ENCODE results near the gene DKK3. TPM values are rescaled to one million over a fixed set of nuclear protein-coding genes. Genes with fewer than 3 reads are reported as not detected.

DKK3 gene
- total and polyA plus RNA-seq, 2 experiments from 2014 or later, result 16.8 to 31.1 TPM

GRCh38 chr11:12028303-12028702, 19.9 kb upstream of the DKK3 start (continued):
- TF ChIP-seq ZNF331 (CRISPR knock-in tag; IDR thresholded peaks at IDR 0.05; ENCODE audit: low read depth) (no peak), NANOG (IDR thresholded peaks at IDR 0.05; ENCODE audit: borderline replicate concordance) (no peak), EZH2phosphoT487 (IDR thresholded peaks at IDR 0.05; ENCODE audit: unreplicated experiment) (no peak), CREB1 (CRISPR knock-in tag; IDR thresholded peaks at IDR 0.05; ENCODE audit: low read depth) (no peak)
- TF ChIP-seq, protein P1, sequence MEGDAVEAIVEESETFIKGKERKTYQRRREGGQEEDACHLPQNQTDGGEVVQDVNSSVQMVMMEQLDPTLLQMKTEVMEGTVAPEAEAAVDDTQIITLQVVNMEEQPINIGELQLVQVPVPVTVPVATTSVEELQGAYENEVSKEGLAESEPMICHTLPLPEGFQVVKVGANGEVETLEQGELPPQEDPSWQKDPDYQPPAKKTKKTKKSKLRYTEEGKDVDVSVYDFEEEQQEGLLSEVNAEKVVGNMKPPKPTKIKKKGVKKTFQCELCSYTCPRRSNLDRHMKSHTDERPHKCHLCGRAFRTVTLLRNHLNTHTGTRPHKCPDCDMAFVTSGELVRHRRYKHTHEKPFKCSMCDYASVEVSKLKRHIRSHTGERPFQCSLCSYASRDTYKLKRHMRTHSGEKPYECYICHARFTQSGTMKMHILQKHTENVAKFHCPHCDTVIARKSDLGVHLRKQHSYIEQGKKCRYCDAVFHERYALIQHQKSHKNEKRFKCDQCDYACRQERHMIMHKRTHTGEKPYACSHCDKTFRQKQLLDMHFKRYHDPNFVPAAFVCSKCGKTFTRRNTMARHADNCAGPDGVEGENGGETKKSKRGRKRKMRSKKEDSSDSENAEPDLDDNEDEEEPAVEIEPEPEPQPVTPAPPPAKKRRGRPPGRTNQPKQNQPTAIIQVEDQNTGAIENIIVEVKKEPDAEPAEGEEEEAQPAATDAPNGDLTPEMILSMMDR (conservative IDR thresholded peaks at IDR 0.05; ENCODE audit: low read depth in 2 of 2), result no peak

DNA sequence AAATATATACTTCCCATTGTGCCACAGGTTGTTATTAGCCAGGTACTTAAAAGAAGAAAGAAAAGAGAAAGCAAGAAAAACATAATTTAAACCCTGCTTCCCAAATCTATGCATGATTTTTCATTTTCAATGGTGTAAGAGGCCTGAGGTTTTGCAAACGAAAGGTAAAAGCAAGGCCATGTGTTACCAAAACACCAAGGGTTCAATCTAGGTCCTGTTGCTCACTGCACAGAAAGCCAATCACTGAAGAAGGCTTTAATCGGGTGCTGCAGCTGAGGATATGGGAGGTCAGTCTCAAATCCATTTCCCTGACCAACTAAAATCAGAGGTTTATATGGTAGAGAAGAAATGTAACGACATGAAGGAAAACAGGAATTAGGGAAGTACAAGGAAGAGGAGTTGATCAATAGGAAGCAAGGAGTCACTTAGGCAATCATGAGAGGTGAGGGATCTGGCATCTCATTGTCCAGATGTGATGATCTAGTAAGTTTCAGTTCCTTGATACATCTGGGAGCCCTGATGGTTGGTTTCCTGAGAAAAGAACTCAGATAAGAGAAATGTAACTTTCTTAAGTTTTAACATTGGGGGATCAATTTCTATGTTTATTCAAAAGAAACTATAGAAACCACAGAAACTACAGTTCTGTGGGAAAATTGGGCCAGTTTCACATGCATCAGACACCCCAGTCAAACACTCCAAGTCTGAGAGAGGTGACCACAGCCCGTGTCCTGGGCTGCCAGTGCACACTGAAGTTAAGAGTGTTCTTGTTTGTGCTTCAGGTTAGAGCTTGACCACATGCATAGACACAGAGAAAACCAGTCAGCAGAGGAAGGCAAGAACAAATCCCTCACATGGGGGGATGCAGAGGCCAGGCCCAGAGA, 18.1 kb upstream of the DKK3 start:
- no peaks in the 10 kb centered on the region for H3K9me2 ChIP-seq (ENCODE audit: insufficient read depth)
- H3K27me3 Mint-ChIP-seq (ENCODE audit: insufficient read depth, low read depth, poor library complexity), result peaks cover under 1% of the 10 kb centered on the region
- H3K79me2 ChIP-seq (replicated peaks; ENCODE audit: insufficient read depth), result no peaks in the 10 kb centered on the region
- H3K4me3 ChIP-seq, result no peak overlapping the region
- no peaks in the 10 kb centered on the region for H3K27me3 ChIP-seq (ENCODE audit: insufficient read depth)
- DNase-seq (ENCODE audit: low spot score) (no peak), ATAC-seq (no peak)
- no peaks in the 10 kb centered on the region for H3K4me1 ChIP-seq (ENCODE audit: insufficient read depth)
- H3K27ac ChIP-seq (ENCODE audit: low read depth), result no peak overlapping the region
- peaks cover 26% of the 10 kb centered on the region for H3K9me3 Mint-ChIP-seq
- H3K4me2 ChIP-seq, result no peak overlapping the region
- peaks cover 15% of the 10 kb centered on the region for H3K36me3 Mint-ChIP-seq (ENCODE audit: low read depth)
- H3F3A ChIP-seq (replicated peaks; ENCODE audit: low read depth), result no peaks in the 10 kb centered on the region
- H2AFZ ChIP-seq, result no peak overlapping the region
- H3K27ac Mint-ChIP-seq, result no peak overlapping the region
- H3K4me3 Mint-ChIP-seq, result no peak overlapping the region
- H4K20me1 ChIP-seq (replicated peaks; ENCODE audit: insufficient read depth), result no peaks in the 10 kb centered on the region
- no peaks in the 10 kb centered on the region for H3K36me3 ChIP-seq (ENCODE audit: insufficient read depth)
- peaks cover 3% of the 10 kb centered on the region; the same call in 1 of the 3 replicates for H3K4me1 Mint-ChIP-seq
- TF ChIP-seq POLR2AphosphoS5 (IDR thresholded peaks at IDR 0.05; ENCODE audit: low read depth) (no peak), CREB1 (CRISPR knock-in tag; IDR thresholded peaks at IDR 0.05; ENCODE audit: low read depth) (no peak), EZH2phosphoT487 (IDR thresholded peaks at IDR 0.05; ENCODE audit: unreplicated experiment) (no peak), EZH2 (IDR thresholded peaks at IDR 0.05; ENCODE audit: low read depth, unreplicated experiment) (no peak), JUNB (IDR thresholded peaks at IDR 0.05; ENCODE audit: unreplicated experiment) (no peak), STAT1 (IDR thresholded peaks at IDR 0.05; ENCODE audit: unreplicated experiment) (no peak), ZNF114 (CRISPR knock-in tag; IDR thresholded peaks at IDR 0.05) (no peak), ZNF462 (CRISPR knock-in tag; IDR thresholded peaks at IDR 0.05) (no peak)
- TF ChIP-seq, protein P2, sequence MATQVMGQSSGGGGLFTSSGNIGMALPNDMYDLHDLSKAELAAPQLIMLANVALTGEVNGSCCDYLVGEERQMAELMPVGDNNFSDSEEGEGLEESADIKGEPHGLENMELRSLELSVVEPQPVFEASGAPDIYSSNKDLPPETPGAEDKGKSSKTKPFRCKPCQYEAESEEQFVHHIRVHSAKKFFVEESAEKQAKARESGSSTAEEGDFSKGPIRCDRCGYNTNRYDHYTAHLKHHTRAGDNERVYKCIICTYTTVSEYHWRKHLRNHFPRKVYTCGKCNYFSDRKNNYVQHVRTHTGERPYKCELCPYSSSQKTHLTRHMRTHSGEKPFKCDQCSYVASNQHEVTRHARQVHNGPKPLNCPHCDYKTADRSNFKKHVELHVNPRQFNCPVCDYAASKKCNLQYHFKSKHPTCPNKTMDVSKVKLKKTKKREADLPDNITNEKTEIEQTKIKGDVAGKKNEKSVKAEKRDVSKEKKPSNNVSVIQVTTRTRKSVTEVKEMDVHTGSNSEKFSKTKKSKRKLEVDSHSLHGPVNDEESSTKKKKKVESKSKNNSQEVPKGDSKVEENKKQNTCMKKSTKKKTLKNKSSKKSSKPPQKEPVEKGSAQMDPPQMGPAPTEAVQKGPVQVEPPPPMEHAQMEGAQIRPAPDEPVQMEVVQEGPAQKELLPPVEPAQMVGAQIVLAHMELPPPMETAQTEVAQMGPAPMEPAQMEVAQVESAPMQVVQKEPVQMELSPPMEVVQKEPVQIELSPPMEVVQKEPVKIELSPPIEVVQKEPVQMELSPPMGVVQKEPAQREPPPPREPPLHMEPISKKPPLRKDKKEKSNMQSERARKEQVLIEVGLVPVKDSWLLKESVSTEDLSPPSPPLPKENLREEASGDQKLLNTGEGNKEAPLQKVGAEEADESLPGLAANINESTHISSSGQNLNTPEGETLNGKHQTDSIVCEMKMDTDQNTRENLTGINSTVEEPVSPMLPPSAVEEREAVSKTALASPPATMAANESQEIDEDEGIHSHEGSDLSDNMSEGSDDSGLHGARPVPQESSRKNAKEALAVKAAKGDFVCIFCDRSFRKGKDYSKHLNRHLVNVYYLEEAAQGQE (IDR thresholded peaks at IDR 0.05; ENCODE audit: unreplicated experiment), result no peak
